ENCODE data around the gene SLC25A45.

DNA sequence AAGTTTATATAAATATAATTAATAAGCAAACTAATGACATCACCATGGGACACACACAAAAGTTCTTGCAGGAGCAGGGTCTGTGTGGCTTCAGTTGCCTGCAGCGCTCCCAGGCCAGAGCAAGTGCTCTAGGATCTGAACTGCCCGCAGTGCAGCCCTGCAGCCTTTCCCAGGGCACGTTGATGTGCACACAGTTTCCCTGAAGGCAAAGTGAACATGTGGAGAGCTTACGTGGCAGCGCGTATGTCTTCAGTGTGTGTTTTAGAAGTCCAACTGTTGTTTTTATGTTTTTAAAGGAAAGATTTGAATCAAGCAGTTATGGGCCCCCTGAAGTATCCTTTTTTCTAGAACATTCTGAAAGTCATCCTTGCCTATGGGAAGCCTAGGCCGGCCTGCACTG, 29.1 kb downstream of the SLC25A45 start:
- no peak for TF ChIP-seq NFE2L2 (conservative IDR thresholded peaks at IDR 0.05; ENCODE audit: low read length)
- TF ChIP-seq, protein P1, sequence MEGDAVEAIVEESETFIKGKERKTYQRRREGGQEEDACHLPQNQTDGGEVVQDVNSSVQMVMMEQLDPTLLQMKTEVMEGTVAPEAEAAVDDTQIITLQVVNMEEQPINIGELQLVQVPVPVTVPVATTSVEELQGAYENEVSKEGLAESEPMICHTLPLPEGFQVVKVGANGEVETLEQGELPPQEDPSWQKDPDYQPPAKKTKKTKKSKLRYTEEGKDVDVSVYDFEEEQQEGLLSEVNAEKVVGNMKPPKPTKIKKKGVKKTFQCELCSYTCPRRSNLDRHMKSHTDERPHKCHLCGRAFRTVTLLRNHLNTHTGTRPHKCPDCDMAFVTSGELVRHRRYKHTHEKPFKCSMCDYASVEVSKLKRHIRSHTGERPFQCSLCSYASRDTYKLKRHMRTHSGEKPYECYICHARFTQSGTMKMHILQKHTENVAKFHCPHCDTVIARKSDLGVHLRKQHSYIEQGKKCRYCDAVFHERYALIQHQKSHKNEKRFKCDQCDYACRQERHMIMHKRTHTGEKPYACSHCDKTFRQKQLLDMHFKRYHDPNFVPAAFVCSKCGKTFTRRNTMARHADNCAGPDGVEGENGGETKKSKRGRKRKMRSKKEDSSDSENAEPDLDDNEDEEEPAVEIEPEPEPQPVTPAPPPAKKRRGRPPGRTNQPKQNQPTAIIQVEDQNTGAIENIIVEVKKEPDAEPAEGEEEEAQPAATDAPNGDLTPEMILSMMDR (IDR thresholded peaks at IDR 0.05): no peak
- no peak for TF ChIP-seq POLR2A (IDR thresholded peaks at IDR 0.05; ENCODE audit: low read length)
- TF ChIP-seq, protein P2, sequence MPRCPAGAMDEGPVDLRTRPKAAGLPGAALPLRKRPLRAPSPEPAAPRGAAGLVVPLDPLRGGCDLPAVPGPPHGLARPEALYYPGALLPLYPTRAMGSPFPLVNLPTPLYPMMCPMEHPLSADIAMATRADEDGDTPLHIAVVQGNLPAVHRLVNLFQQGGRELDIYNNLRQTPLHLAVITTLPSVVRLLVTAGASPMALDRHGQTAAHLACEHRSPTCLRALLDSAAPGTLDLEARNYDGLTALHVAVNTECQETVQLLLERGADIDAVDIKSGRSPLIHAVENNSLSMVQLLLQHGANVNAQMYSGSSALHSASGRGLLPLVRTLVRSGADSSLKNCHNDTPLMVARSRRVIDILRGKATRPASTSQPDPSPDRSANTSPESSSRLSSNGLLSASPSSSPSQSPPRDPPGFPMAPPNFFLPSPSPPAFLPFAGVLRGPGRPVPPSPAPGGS (IDR thresholded peaks at IDR 0.05): no peak

All from A549 (cell line).